ENCODE results near the gene CNBD2. TPM values are rescaled to one million over a fixed set of nuclear protein-coding genes. Genes with fewer than 3 reads are reported as not detected.

The CNBD2 gene
- total RNA-seq, 1 experiment from 2014 or later = 3.8 TPM

GRCh38 chr20:35953387-35954199 lies 14.8 kb upstream of the CNBD2 start (continued):
- TF ChIP-seq, protein P1, sequence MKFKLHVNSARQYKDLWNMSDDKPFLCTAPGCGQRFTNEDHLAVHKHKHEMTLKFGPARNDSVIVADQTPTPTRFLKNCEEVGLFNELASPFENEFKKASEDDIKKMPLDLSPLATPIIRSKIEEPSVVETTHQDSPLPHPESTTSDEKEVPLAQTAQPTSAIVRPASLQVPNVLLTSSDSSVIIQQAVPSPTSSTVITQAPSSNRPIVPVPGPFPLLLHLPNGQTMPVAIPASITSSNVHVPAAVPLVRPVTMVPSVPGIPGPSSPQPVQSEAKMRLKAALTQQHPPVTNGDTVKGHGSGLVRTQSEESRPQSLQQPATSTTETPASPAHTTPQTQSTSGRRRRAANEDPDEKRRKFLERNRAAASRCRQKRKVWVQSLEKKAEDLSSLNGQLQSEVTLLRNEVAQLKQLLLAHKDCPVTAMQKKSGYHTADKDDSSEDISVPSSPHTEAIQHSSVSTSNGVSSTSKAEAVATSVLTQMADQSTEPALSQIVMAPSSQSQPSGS (CRISPR knock-in tag; IDR thresholded peaks at IDR 0.05; ENCODE audit: borderline replicate concordance, low read depth) = no peak
- TF ChIP-seq NR3C1 (CRISPR knock-in tag; conservative IDR thresholded peaks at IDR 0.05; ENCODE audit: low read depth) (no peak), ERG (CRISPR knock-in tag; IDR thresholded peaks at IDR 0.05) (no peak), NFYB (CRISPR knock-in tag; conservative IDR thresholded peaks at IDR 0.05; ENCODE audit: low read depth) (no peak), PREB (CRISPR knock-in tag; IDR thresholded peaks at IDR 0.05; ENCODE audit: borderline replicate concordance) (peak; percentile 91; the same call in 1 of the 2 replicates), ZNF219 (CRISPR knock-in tag; IDR thresholded peaks at IDR 0.05; ENCODE audit: borderline replicate concordance) (0 out of 2 replicates have a peak, but pooled peaks have one; percentile 47), ATF3 (CRISPR knock-in tag; conservative IDR thresholded peaks at IDR 0.05) (no peak), TP53 (CRISPR knock-in tag; IDR thresholded peaks at IDR 0.05) (no peak), CBFB (CRISPR knock-in tag; IDR thresholded peaks at IDR 0.05; ENCODE audit: low read depth) (no peak), NFATC4 (CRISPR knock-in tag; IDR thresholded peaks at IDR 0.05) (no peak), ZNF317 (CRISPR knock-in tag; IDR thresholded peaks at IDR 0.05; ENCODE audit: borderline replicate concordance, low read depth) (no peak), MXD4 (CRISPR knock-in tag; IDR thresholded peaks at IDR 0.05; ENCODE audit: borderline replicate concordance) (no peak), NR2C2 (CRISPR knock-in tag; IDR thresholded peaks at IDR 0.05) (no peak), IRF2 (CRISPR knock-in tag; IDR thresholded peaks at IDR 0.05; ENCODE audit: borderline replicate concordance, low read depth) (no peak), TEAD1 (CRISPR knock-in tag; IDR thresholded peaks at IDR 0.05) (no peak), TEAD4 (CRISPR knock-in tag; IDR thresholded peaks at IDR 0.05) (no peak; the same call in 1 of the 2 replicates), ZNF416 (CRISPR knock-in tag; IDR thresholded peaks at IDR 0.05) (no peak), EMX1 (CRISPR knock-in tag; IDR thresholded peaks at IDR 0.05) (no peak)
- TF ChIP-seq, protein P2, sequence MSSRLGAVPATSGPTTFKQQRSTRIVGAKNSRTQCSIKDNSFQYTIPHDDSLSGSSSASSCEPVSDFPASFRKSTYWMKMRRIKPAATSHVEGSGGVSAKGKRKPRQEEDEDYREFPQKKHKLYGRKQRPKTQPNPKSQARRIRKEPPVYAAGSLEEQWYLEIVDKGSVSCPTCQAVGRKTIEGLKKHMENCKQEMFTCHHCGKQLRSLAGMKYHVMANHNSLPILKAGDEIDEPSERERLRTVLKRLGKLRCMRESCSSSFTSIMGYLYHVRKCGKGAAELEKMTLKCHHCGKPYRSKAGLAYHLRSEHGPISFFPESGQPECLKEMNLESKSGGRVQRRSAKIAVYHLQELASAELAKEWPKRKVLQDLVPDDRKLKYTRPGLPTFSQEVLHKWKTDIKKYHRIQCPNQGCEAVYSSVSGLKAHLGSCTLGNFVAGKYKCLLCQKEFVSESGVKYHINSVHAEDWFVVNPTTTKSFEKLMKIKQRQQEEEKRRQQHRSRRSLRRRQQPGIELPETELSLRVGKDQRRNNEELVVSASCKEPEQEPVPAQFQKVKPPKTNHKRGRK (CRISPR knock-in tag; IDR thresholded peaks at IDR 0.05; ENCODE audit: borderline replicate concordance) = no peak
- TF ChIP-seq, protein P3, sequence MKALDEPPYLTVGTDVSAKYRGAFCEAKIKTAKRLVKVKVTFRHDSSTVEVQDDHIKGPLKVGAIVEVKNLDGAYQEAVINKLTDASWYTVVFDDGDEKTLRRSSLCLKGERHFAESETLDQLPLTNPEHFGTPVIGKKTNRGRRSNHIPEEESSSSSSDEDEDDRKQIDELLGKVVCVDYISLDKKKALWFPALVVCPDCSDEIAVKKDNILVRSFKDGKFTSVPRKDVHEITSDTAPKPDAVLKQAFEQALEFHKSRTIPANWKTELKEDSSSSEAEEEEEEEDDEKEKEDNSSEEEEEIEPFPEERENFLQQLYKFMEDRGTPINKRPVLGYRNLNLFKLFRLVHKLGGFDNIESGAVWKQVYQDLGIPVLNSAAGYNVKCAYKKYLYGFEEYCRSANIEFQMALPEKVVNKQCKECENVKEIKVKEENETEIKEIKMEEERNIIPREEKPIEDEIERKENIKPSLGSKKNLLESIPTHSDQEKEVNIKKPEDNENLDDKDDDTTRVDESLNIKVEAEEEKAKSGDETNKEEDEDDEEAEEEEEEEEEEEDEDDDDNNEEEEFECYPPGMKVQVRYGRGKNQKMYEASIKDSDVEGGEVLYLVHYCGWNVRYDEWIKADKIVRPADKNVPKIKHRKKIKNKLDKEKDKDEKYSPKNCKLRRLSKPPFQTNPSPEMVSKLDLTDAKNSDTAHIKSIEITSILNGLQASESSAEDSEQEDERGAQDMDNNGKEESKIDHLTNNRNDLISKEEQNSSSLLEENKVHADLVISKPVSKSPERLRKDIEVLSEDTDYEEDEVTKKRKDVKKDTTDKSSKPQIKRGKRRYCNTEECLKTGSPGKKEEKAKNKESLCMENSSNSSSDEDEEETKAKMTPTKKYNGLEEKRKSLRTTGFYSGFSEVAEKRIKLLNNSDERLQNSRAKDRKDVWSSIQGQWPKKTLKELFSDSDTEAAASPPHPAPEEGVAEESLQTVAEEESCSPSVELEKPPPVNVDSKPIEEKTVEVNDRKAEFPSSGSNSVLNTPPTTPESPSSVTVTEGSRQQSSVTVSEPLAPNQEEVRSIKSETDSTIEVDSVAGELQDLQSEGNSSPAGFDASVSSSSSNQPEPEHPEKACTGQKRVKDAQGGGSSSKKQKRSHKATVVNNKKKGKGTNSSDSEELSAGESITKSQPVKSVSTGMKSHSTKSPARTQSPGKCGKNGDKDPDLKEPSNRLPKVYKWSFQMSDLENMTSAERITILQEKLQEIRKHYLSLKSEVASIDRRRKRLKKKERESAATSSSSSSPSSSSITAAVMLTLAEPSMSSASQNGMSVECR (CRISPR knock-in tag; IDR thresholded peaks at IDR 0.05; ENCODE audit: borderline replicate concordance) = peak; percentile 48; the same call in 1 of the 2 replicates
- TF ChIP-seq, protein P4, sequence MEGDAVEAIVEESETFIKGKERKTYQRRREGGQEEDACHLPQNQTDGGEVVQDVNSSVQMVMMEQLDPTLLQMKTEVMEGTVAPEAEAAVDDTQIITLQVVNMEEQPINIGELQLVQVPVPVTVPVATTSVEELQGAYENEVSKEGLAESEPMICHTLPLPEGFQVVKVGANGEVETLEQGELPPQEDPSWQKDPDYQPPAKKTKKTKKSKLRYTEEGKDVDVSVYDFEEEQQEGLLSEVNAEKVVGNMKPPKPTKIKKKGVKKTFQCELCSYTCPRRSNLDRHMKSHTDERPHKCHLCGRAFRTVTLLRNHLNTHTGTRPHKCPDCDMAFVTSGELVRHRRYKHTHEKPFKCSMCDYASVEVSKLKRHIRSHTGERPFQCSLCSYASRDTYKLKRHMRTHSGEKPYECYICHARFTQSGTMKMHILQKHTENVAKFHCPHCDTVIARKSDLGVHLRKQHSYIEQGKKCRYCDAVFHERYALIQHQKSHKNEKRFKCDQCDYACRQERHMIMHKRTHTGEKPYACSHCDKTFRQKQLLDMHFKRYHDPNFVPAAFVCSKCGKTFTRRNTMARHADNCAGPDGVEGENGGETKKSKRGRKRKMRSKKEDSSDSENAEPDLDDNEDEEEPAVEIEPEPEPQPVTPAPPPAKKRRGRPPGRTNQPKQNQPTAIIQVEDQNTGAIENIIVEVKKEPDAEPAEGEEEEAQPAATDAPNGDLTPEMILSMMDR (IDR thresholded peaks at IDR 0.05) = no peak
- TF ChIP-seq, protein P5, sequence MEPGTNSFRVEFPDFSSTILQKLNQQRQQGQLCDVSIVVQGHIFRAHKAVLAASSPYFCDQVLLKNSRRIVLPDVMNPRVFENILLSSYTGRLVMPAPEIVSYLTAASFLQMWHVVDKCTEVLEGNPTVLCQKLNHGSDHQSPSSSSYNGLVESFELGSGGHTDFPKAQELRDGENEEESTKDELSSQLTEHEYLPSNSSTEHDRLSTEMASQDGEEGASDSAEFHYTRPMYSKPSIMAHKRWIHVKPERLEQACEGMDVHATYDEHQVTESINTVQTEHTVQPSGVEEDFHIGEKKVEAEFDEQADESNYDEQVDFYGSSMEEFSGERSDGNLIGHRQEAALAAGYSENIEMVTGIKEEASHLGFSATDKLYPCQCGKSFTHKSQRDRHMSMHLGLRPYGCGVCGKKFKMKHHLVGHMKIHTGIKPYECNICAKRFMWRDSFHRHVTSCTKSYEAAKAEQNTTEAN (CRISPR knock-in tag; IDR thresholded peaks at IDR 0.05) = no peak
- TF ChIP-seq, protein P6, sequence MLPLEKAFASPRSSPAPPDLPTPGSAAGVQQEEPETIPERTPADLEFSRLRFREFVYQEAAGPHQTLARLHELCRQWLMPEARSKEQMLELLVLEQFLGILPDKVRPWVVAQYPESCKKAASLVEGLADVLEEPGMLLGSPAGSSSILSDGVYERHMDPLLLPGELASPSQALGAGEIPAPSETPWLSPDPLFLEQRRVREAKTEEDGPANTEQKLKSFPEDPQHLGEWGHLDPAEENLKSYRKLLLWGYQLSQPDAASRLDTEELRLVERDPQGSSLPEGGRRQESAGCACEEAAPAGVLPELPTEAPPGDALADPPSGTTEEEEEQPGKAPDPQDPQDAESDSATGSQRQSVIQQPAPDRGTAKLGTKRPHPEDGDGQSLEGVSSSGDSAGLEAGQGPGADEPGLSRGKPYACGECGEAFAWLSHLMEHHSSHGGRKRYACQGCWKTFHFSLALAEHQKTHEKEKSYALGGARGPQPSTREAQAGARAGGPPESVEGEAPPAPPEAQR (CRISPR knock-in tag; IDR thresholded peaks at IDR 0.05) = no peak

Measured in WTC11 (cell line).